GM10248 (cell line): ENCODE measurements around the gene CSNK1D.

ENCODE experiments used
- CTCF ChIA-PET: fragments of 300-600 bp; sonication (Branson Sonifier 250); formaldehyde crosslinking; extraction: SDS; loops from one replicate; lab custom pipeline; 2021; ENCODE audit warnings: antibody characterized with exemption; lab: Yijun Ruan, JAX
- POLR2A ChIA-PET: fragments of 350-650 bp; sonication (Branson Sonifier 250); formaldehyde crosslinking; extraction: SDS; loops from one replicate; lab custom pipeline; 2020; ENCODE audit warnings: antibody characterized with exemption; lab: Yijun Ruan, JAX
- DNase-seq: peaks from one replicate; pipeline ENCODE4 v3.0.0; 2012; ENCODE audit errors: extremely low spot score
- CTCF ChIP-seq: IDR thresholded peaks from 2 replicates; pipeline ENCODE4 v1.5.1; 2012; ENCODE audit warnings: mild to moderate bottlenecking, low read depth; ENCODE audit errors: extremely low read depth, missing control alignments, control extremely low read depth

Gene CSNK1D

GRCh38 chr17:82229698-82230608, 43.5 kb downstream of the CSNK1D start:
- no peak for TF ChIP-seq CTCF
- POLR2A ChIA-PET = interaction anchor here (0.9 to 1.5 kb wide), 7 partner anchors 9 to 131 kb away, joined by 3 to 11 read pairs (median 3); no protein-coding TSS in a partner anchor
- no peak for DNase-seq
- CTCF ChIA-PET = interaction anchor here (1.0 to 2.0 kb wide), 7 partner anchors 9 to 201 kb away, joined by 3 to 6 read pairs (median 3); no protein-coding TSS in a partner anchor

- ChIA-PET POLR2A (interaction anchor here (0.6 to 1.5 kb wide), 15 partner anchors 8 to 141 kb away, joined by 3 to 11 read pairs (median 3); partner anchors contain the start of gene CCDC57), CTCF (interaction anchor here (0.8 to 2.0 kb wide), 6 partner anchors 9 to 199 kb away, joined by 3 to 6 read pairs (median 4); no protein-coding TSS in a partner anchor)
- peak; percentile 93 for DNase-seq
- no peak for TF ChIP-seq CTCF
Observed at GRCh38 chr17:82228842-82229697, 44.4 kb downstream of the CSNK1D start, which contains the start of gene SLC16A3. Gene SLC16A3 (plus strand): TSS chr17:82229042. CDS start chr17:82236009, 6,967 bp downstream.

- ChIA-PET CTCF (interaction anchor here (0.8 to 2.0 kb wide), 4 partner anchors 9 to 198 kb away, joined by 3 to 6 read pairs (median 4); no protein-coding TSS in a partner anchor), POLR2A (interaction anchor here (0.8 to 1.5 kb wide), 12 partner anchors 10 to 142 kb away, joined by 3 to 11 read pairs (median 4); partner anchors contain the start of gene CCDC57)
- TF ChIP-seq CTCF = no peak
- peak; percentile 79 for DNase-seq
Observed at GRCh38 chr17:82228278-82228841, 45.1 kb downstream of the CSNK1D start.

GRCh38 chr17:82227629-82228277, 45.7 kb downstream of the CSNK1D start:
- POLR2A ChIA-PET = no interaction called here
- TF ChIP-seq CTCF = no peak
- CTCF ChIA-PET = no interaction called here
- DNase-seq = no peak

- CTCF ChIA-PET = interaction anchor here (0.7 to 0.8 kb wide), 2 partner anchors 9 to 21 kb away, joined by 3 to 6 read pairs; no protein-coding TSS in a partner anchor
- TF ChIP-seq CTCF = no peak
- POLR2A ChIA-PET = no interaction called here
- no peak for DNase-seq
Observed at GRCh38 chr17:82226809-82227628, 46.5 kb downstream of the CSNK1D start.
